Prostate gland (tissue), 2 donors: ENCODE data around the gene TBC1D7. TPM values are rescaled to one million over a fixed set of nuclear protein-coding genes. Genes with fewer than 3 reads are reported as not detected.

Experiments used
- DNase-seq: peaks from one replicate; pipeline ENCODE4 v3.0.0-alpha.2; 2019; ENCODE audit warnings: low spot score
- H3K27ac ChIP-seq, 2 donors: fragments of 200-600 bp; sonication (generic); 2 replicates each; pipeline ENCODE4 v1.5.1; 2017 to 2019
- H3K27me3 ChIP-seq: fragments of 200-600 bp; sonication (generic); replicated peaks from 2 replicates; pipeline ENCODE4 v1.5.1; 2019; ENCODE audit not compliant: insufficient read depth
- H3K36me3 ChIP-seq, 2 donors: fragments of 200-600 bp; sonication (generic); 1 replicate in 1 of 2; 2 replicates in 1 of 2; pipeline versions ENCODE4 v1.5.1 to v1.8.1; 2017 to 2019
- H3K4me1 ChIP-seq: fragments of 200-600 bp; sonication (generic); replicated peaks from 2 replicates; pipeline ENCODE4 v1.5.1; 2019
- H3K4me3 ChIP-seq, 2 donors: fragments of 200-600 bp; sonication (generic); 2 replicates each; pipeline ENCODE4 v1.5.1; 2017 to 2019
- H3K9me3 ChIP-seq: fragments of 200-600 bp; sonication (generic); 2 replicates; pipeline ENCODE4 v1.5.1; 2017
- POLR2A ChIP-seq: fragments of 450-650 bp; IDR thresholded peaks from one replicate; pipeline ENCODE4 v1.6.1; 2016; ENCODE audit warnings: antibody characterized with exemption, mild to moderate bottlenecking
- POLR2AphosphoS5 ChIP-seq: sonication (generic); formaldehyde crosslinking; IDR thresholded peaks from one replicate; pipeline ENCODE4 v1.6.1; 2017; ENCODE audit warnings: antibody characterized with exemption
- WGBS: methylation state at CpG from one replicate; pipeline ENCODE4 v1.1.5; 2018; 5-methylcytosine and 5-hydroxymethylcytosine counted together
- intact Hi-C: fragments of 100-400 bp; cut with DNase I; formaldehyde crosslinking; loops from one replicate; pipeline ENCODE4 v1.14.2; 2022
- total RNA-seq, 2 donors: library from RNA; depleted of rRNA; stranded (reverse); fragments of >200 nt; gene quantifications; one replicate each; pipeline ENCODE4 v1.1.0, GENCODE V29; 2016
- TF ChIP-seq, protein P1 (sequence below), 4 experiments: fragments of 200-600 bp in 2 of 4; fragments of 450-650 bp in 2 of 4; sonication (generic) in 2 of 4; IDR thresholded peaks; 1 replicate in 3 of 4; 2 replicates in 1 of 4; pipeline ENCODE4 v1.5.1; 2016 to 2019; ENCODE audit warnings: antibody characterized with exemption in 4 of 4, mild to moderate bottlenecking in 2 of 4, moderate library complexity in 2 of 4

Gene TBC1D7
- total RNA-seq, 2 donors from 2014 or later, result 11.6 to 27.9 TPM

DNA sequence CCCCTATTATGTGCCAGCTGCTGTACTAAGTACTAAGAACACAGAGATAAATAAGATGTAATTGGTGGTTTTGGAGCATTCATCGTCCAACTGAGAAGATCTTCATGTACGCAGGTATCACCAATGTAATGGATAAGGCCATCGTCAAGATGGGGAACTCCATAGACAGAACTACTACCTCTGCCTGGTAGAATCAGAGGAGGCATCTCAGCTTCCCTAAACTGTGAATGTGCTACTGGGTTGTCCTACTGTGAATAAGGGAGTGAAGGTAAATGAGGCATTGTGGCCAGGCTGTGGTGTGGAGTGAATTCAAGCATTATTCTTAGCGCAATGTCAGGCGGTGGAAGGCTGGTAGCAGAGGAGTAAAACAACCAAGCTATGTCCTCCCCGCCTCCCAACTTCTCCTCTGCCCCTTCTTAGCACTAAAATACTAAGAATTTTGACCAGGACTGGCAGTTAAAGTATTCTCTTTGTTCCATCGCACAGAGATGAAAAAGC is 68.2 kb downstream of the TBC1D7 start:
- Histone ChIP-seq H3K27me3 (no peaks in the 10 kb centered on the region), H3K4me3 (no peak overlapping the region), H3K36me3 (no peaks in the 10 kb centered on the region), H3K27ac (no peak overlapping the region), H3K9me3 (no peaks in the 10 kb centered on the region), H3K4me1 (no peaks in the 10 kb centered on the region)
- no peak for DNase-seq
- TF ChIP-seq, protein P1, sequence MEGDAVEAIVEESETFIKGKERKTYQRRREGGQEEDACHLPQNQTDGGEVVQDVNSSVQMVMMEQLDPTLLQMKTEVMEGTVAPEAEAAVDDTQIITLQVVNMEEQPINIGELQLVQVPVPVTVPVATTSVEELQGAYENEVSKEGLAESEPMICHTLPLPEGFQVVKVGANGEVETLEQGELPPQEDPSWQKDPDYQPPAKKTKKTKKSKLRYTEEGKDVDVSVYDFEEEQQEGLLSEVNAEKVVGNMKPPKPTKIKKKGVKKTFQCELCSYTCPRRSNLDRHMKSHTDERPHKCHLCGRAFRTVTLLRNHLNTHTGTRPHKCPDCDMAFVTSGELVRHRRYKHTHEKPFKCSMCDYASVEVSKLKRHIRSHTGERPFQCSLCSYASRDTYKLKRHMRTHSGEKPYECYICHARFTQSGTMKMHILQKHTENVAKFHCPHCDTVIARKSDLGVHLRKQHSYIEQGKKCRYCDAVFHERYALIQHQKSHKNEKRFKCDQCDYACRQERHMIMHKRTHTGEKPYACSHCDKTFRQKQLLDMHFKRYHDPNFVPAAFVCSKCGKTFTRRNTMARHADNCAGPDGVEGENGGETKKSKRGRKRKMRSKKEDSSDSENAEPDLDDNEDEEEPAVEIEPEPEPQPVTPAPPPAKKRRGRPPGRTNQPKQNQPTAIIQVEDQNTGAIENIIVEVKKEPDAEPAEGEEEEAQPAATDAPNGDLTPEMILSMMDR (IDR thresholded peaks at IDR 0.05), result no peak
- TF ChIP-seq POLR2AphosphoS5 (no peak), POLR2A (no peak)
- 88% methylated on average over 7 of the region's 7 CpGs for WGBS
- intact Hi-C loops, result no loop called here

DNA sequence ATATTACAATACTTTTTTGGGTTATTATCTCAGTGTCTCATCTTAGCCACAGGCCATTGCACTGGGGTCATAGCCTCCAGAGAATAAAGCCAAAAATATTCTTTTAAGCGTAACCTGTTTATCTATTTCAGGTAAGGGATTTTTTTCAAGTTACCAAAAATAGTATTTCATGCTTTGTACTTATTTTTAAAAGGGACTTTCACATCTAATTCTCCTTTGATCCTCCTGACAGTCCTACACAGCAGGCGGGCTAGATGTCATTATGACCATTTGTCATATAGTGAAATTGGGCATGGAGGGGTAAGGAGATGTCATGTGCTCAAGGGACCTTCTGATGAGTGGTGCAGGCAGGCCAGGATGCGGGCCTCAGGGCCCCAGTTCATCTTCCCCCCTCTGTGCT is 68.9 kb downstream of the TBC1D7 start:
- Histone ChIP-seq H3K27ac (no peak overlapping the region), H3K27me3 (no peaks in the 10 kb centered on the region), H3K36me3 (no peaks in the 10 kb centered on the region), H3K4me1 (no peaks in the 10 kb centered on the region), H3K4me3 (no peak overlapping the region), H3K9me3 (no peaks in the 10 kb centered on the region)
- DNase-seq, result no peak
- WGBS, result 86% methylated on average over 3 of the region's 3 CpGs
- intact Hi-C loops, result no loop called here
- TF ChIP-seq, protein P1 (IDR thresholded peaks at IDR 0.05), result no peak
- TF ChIP-seq POLR2A (no peak), POLR2AphosphoS5 (no peak)

DNA sequence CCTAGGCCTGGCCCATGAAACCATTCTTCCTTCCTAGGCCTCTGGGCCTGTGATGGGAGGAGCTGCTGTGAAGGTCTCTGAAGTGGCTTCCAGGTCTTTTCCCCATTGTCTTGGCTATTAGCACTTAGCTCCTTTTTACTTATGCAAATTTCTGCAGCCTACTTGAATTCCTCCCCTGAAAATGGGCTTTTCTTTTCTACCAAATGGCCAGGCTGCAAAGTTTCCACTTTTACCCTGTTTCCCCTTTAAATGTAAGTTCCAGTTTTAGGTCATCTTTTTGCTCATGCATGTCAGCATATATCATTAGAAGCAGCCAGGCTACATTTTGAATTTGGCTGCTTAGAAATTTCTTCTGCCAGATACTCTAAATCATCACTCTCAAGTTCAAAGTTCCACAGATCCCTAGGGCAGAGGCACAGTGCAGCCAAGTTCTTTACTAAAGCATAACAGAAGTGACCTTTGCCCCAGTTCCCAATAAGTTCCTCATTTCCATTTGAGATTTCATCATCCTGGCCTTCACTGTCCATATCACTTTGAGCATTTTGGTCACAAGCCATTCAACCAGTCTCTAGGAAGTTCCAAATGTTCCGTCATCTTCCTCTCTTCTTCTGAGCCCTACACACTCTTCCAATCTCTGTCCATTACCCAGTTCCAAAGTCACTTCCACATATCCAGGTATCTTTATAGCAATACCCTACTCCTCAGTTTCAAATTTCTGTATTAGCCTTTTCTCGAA is 71.9 kb downstream of the TBC1D7 start:
- no peak overlapping the region for H3K27ac ChIP-seq
- no peaks in the 10 kb centered on the region for H3K36me3 ChIP-seq
- H3K27me3 ChIP-seq, result no peaks in the 10 kb centered on the region
- H3K4me3 ChIP-seq, result no peak overlapping the region
- 91% methylated on average over 2 of the region's 2 CpGs for WGBS
- H3K4me1 ChIP-seq, result no peaks in the 10 kb centered on the region
- no peak for TF ChIP-seq POLR2A
- TF ChIP-seq POLR2AphosphoS5, result no peak
- TF ChIP-seq, protein P1 (IDR thresholded peaks at IDR 0.05), result no peak
- DNase-seq, result no peak
- intact Hi-C loops, result no loop called here
- no peaks in the 10 kb centered on the region for H3K9me3 ChIP-seq

Other genes starting within 250 kb of the TBC1D7 start
- 10 to 100 TPM in 1 of 2 donors, 1 to 10 TPM in 1; 10.0 to 12.2 TPM for gene GFOD1, start 159.1 kb upstream of the TBC1D7 start, total RNA-seq
- gene SIRT5, start 246.1 kb upstream of the TBC1D7 start, total RNA-seq, result 10 to 100 TPM in 1 of 2 donors, 1 to 10 TPM in 1; 9.1 to 11.5 TPM